Astrocyte (in vitro differentiated cells and primary cell): Measurements from ENCODE around the gene ACYP2. TPM values are rescaled to one million over a fixed set of nuclear protein-coding genes. Genes with fewer than 3 reads are reported as not detected.

Experiments
- DNase-seq: peaks from one replicate; pipeline ENCODE4 v3.0.0-alpha.2; 2010; ENCODE audit warnings: low read depth
- FAIRE-seq: peaks from 2 replicates; lab custom pipeline; 2011; peaks lifted over from hg19 to GRCh38; lab: Jason Lieb, UNC
- H2AFZ ChIP-seq: 2 replicates; pipeline ENCODE4 v1.6.0; 2012; ENCODE audit warnings: low read depth, low read length, inconsistent platforms
- H3K27ac ChIP-seq: 2 replicates; pipeline ENCODE4 v1.5.1; 2011; ENCODE audit warnings: low read depth, low read length, inconsistent platforms
- H3K27me3 ChIP-seq: 2 replicates; pipeline ENCODE4 v1.6.0; 2011; ENCODE audit warnings: low read length, inconsistent platforms; ENCODE audit not compliant: insufficient read depth
- H3K36me3 ChIP-seq: 2 replicates; pipeline ENCODE4 v1.5.1; 2011; ENCODE audit warnings: low read length, inconsistent platforms; ENCODE audit not compliant: insufficient read depth
- H3K4me1 ChIP-seq: 2 replicates; pipeline ENCODE4 v1.5.1; 2011; ENCODE audit warnings: low read length, inconsistent platforms; ENCODE audit not compliant: insufficient read depth
- H3K4me2 ChIP-seq: 2 replicates; pipeline ENCODE4 v1.6.0; 2012; ENCODE audit warnings: low read length, inconsistent platforms
- H3K4me3 ChIP-seq: 2 replicates; pipeline ENCODE4 v1.5.1; 2011; ENCODE audit warnings: low read depth, mild to moderate bottlenecking, low read length, inconsistent platforms; ENCODE audit not compliant: insufficient read depth
- H3K79me2 ChIP-seq: 2 replicates; pipeline ENCODE4 v1.6.0; 2012; ENCODE audit warnings: mild to moderate bottlenecking, low read length, inconsistent platforms; ENCODE audit not compliant: insufficient read depth
- H3K9ac ChIP-seq: 2 replicates; pipeline ENCODE4 v1.6.0; 2012; ENCODE audit warnings: mild to moderate bottlenecking, low read length, inconsistent platforms
- H3K9me3 ChIP-seq: 2 replicates; pipeline ENCODE4 v1.5.1; 2012; ENCODE audit warnings: low read depth, mild to moderate bottlenecking, low read length, inconsistent platforms; ENCODE audit not compliant: insufficient read depth
- H4K20me1 ChIP-seq: 2 replicates; pipeline ENCODE4 v1.6.0; 2012; ENCODE audit warnings: low read length, inconsistent platforms; ENCODE audit not compliant: insufficient read depth
- H3K27ac Mint-ChIP-seq: one replicate; pipeline ENCODE4 v1.8.0; 2021; ENCODE audit warnings: mild to moderate bottlenecking, mixed read lengths; ENCODE audit not compliant: unreplicated experiment
- H3K27me3 Mint-ChIP-seq: one replicate; pipeline ENCODE4 v1.8.0; 2021; ENCODE audit warnings: low read depth, mixed read lengths; ENCODE audit not compliant: unreplicated experiment
- H3K36me3 Mint-ChIP-seq: one replicate; pipeline ENCODE4 v1.8.0; 2021; ENCODE audit warnings: low read depth, mixed read lengths; ENCODE audit not compliant: unreplicated experiment
- H3K4me1 Mint-ChIP-seq: one replicate; pipeline ENCODE4 v1.8.0; 2021; ENCODE audit warnings: low read depth, mixed read lengths; ENCODE audit not compliant: unreplicated experiment
- H3K4me3 Mint-ChIP-seq: one replicate; pipeline ENCODE4 v1.8.0; 2021; ENCODE audit warnings: mild to moderate bottlenecking, moderate library complexity, mixed read lengths; ENCODE audit not compliant: unreplicated experiment
- H3K9me3 Mint-ChIP-seq: one replicate; pipeline ENCODE4 v1.8.0; 2021; ENCODE audit warnings: mild to moderate bottlenecking, mixed read lengths; ENCODE audit not compliant: unreplicated experiment
- CTCF ChIP-seq: IDR thresholded peaks from 2 replicates; pipeline ENCODE4 v1.5.1; 2011; ENCODE audit warnings: low read depth, mild to moderate bottlenecking, inconsistent platforms, low read length, moderate library complexity; ENCODE audit not compliant: insufficient read depth
- EZH2 ChIP-seq: IDR thresholded peaks from 2 replicates; pipeline ENCODE4 v1.6.1; 2012; ENCODE audit warnings: mild to moderate bottlenecking, low read length, inconsistent platforms; ENCODE audit not compliant: insufficient read depth
- total RNA-seq: library from RNA; stranded (reverse); gene quantifications from 2 replicates; pipeline ENCODE4 v1.2.1, GENCODE V29; 2021

The ACYP2 gene
- total RNA-seq, 1 donor from 2014 or later = 6.8 TPM

- no peak for TF ChIP-seq EZH2
- TF ChIP-seq CTCF = no peak
- no peak overlapping the region for H3K9ac ChIP-seq
- H3K36me3 Mint-ChIP-seq = peaks cover 4% of the 10 kb centered on the region
- no peak overlapping the region for H3K27ac ChIP-seq
- no peak overlapping the region for H2AFZ ChIP-seq
- no peaks in the 10 kb centered on the region for H3K27me3 ChIP-seq
- no peak overlapping the region for H3K27ac Mint-ChIP-seq
- no peaks in the 10 kb centered on the region for H3K4me1 Mint-ChIP-seq
- no peaks in the 10 kb centered on the region for H4K20me1 ChIP-seq
- H3K27me3 Mint-ChIP-seq = peaks cover 3% of the 10 kb centered on the region
- no peaks in the 10 kb centered on the region for H3K9me3 Mint-ChIP-seq
- H3K36me3 ChIP-seq = no peaks in the 10 kb centered on the region
- no peak for FAIRE-seq
- no peak overlapping the region for H3K4me2 ChIP-seq
- H3K4me1 ChIP-seq = peaks cover 4% of the 10 kb centered on the region
- H3K9me3 ChIP-seq = no peaks in the 10 kb centered on the region
- no peak overlapping the region for H3K4me3 ChIP-seq
- DNase-seq = peak; percentile 42
- no peaks in the 10 kb centered on the region for H3K79me2 ChIP-seq
- no peak overlapping the region for H3K4me3 Mint-ChIP-seq
Measured at GRCh38 chr2:54258166-54258565, 142.8 kb downstream of the ACYP2 start.

- TF ChIP-seq CTCF (no peak), EZH2 (no peak)
- peaks cover 1% of the 10 kb centered on the region for H3K9me3 Mint-ChIP-seq
- Histone ChIP-seq H3K4me2 (no peak overlapping the region), H3K27me3 (no peaks in the 10 kb centered on the region), H3K9ac (no peak overlapping the region), H3K27ac (no peak overlapping the region), H2AFZ (no peak overlapping the region), H4K20me1 (no peaks in the 10 kb centered on the region), H3K4me3 (no peak overlapping the region), H3K4me1 (peaks cover 4% of the 10 kb centered on the region), H3K36me3 (no peaks in the 10 kb centered on the region), H3K79me2 (no peaks in the 10 kb centered on the region), H3K9me3 (no peaks in the 10 kb centered on the region)
- no peak for DNase-seq
- H3K27me3 Mint-ChIP-seq = no peaks in the 10 kb centered on the region
- no peak overlapping the region for H3K27ac Mint-ChIP-seq
- H3K36me3 Mint-ChIP-seq = peaks cover 4% of the 10 kb centered on the region
- FAIRE-seq = no peak
- no peaks in the 10 kb centered on the region for H3K4me1 Mint-ChIP-seq
- H3K4me3 Mint-ChIP-seq = no peak overlapping the region
Measured at GRCh38 chr2:54259413-54260240, 144.2 kb downstream of the ACYP2 start.

GRCh38 chr2:54260241-54260595 is 144.8 kb downstream of the ACYP2 start:
- TF ChIP-seq EZH2 (no peak), CTCF (no peak)
- FAIRE-seq = no peak
- Histone ChIP-seq H2AFZ (no peak overlapping the region), H3K27ac (no peak overlapping the region), H3K79me2 (no peaks in the 10 kb centered on the region), H3K36me3 (no peaks in the 10 kb centered on the region), H3K4me1 (peaks cover 4% of the 10 kb centered on the region), H3K4me2 (no peak overlapping the region), H4K20me1 (no peaks in the 10 kb centered on the region), H3K4me3 (no peak overlapping the region), H3K9me3 (no peaks in the 10 kb centered on the region), H3K27me3 (no peaks in the 10 kb centered on the region), H3K9ac (no peak overlapping the region)
- Mint-ChIP-seq H3K9me3 (peaks cover 5% of the 10 kb centered on the region), H3K4me1 (no peaks in the 10 kb centered on the region), H3K4me3 (no peak overlapping the region), H3K27me3 (no peaks in the 10 kb centered on the region), H3K36me3 (peaks cover 4% of the 10 kb centered on the region), H3K27ac (no peak overlapping the region)
- no peak for DNase-seq
